Uterus (tissue), 2 donors: ENCODE measurements around the gene INPP5J.

Experiments used
- POLR2A ChIP-seq, 2 donors: fragments of 450-650 bp; IDR thresholded peaks; one replicate each; pipeline ENCODE4 v1.6.1; 2016; ENCODE audit warnings: antibody characterized with exemption in 2 of 2, mild to moderate bottlenecking in 1 of 2, moderate library complexity in 1 of 2
- TF ChIP-seq, protein P1 (sequence below), 4 experiments: fragments of 200-600 bp in 2 of 4; fragments of 450-650 bp in 2 of 4; sonication (generic) in 2 of 4; IDR thresholded peaks; one replicate each; pipeline ENCODE4 v1.5.1; 2016 to 2019; ENCODE audit warnings: antibody characterized with exemption in 4 of 4, mild to moderate bottlenecking in 2 of 4, moderate library complexity in 1 of 4

DNA sequence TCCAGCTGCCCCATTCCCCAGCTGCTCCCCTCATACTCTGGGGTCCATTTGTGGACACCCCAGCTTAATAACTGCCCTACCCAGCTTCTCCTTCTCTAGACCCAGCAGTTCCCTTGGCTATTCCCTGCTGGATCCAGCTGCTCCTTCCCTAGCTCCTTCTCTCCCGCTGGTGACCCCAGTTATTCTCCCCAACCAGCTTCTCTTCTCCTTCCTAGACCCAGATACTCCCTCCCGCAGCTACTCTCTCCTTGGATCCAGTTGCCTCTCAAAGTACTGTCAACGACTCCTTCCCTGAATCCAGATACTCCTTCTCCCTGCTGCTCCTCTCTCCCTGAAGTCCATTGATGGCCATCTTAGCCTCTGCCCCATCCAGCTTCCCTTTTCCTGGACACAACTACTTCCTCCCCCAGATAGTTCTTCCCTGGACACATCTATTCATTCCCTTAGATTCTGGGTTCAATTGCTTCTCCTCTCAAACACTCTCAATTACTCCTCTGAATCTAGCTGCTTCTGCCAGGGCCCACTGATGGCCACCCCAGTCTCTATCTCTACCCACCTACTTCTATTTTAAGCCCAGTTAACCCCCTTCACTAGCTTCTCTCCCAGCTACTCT is 27.0 kb upstream of the INPP5J start:
- TF ChIP-seq, protein P1, sequence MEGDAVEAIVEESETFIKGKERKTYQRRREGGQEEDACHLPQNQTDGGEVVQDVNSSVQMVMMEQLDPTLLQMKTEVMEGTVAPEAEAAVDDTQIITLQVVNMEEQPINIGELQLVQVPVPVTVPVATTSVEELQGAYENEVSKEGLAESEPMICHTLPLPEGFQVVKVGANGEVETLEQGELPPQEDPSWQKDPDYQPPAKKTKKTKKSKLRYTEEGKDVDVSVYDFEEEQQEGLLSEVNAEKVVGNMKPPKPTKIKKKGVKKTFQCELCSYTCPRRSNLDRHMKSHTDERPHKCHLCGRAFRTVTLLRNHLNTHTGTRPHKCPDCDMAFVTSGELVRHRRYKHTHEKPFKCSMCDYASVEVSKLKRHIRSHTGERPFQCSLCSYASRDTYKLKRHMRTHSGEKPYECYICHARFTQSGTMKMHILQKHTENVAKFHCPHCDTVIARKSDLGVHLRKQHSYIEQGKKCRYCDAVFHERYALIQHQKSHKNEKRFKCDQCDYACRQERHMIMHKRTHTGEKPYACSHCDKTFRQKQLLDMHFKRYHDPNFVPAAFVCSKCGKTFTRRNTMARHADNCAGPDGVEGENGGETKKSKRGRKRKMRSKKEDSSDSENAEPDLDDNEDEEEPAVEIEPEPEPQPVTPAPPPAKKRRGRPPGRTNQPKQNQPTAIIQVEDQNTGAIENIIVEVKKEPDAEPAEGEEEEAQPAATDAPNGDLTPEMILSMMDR (IDR thresholded peaks at IDR 0.05): no peak
- no peak for TF ChIP-seq POLR2A (IDR thresholded peaks at IDR 0.05)
